Heart left ventricle (tissue), 16 donors: Measurements from ENCODE around the gene UQCC2. TPM values are rescaled to one million over a fixed set of nuclear protein-coding genes. Genes with fewer than 3 reads are reported as not detected.

Experiments used
- ATAC-seq, 4 donors: fragments of 200-7000 bp; cut with Tn5 transposase; one replicate each; pipeline ENCODE4 v1.9.1; 2020 to 2022; ENCODE audit warnings: moderate library complexity in 4 of 4, mild to moderate bottlenecking in 3 of 4, moderate number of reproducible peaks in 1 of 4
- DNase-seq, 5 donors: peaks; one replicate each; pipeline ENCODE4 v3.0.0-alpha.2; 2020
- H3K27ac ChIP-seq, 12 donors: fragments of 200-600 bp; sonication (generic) in 4 of 12; one replicate each; pipeline versions ENCODE4 v1.5.0 to v1.8.0; 2016 to 2022; ENCODE audit warnings: mild to moderate bottlenecking in 2 of 12
- H3K27me3 ChIP-seq, 9 donors: fragments of 200-600 bp; sonication (generic) in 2 of 9; one replicate each; pipeline versions ENCODE4 v1.5.1 to v1.8.0; 2016 to 2022; ENCODE audit warnings: mild to moderate bottlenecking in 3 of 9
- H3K36me3 ChIP-seq, 9 donors: fragments of 200-600 bp; sonication (generic) in 2 of 9; one replicate each; pipeline versions ENCODE4 v1.5.0 to v1.8.0; 2018 to 2022; ENCODE audit warnings: mild to moderate bottlenecking in 2 of 9
- H3K4me1 ChIP-seq, 12 donors: fragments of 200-600 bp; sonication (generic) in 4 of 12; one replicate each; pipeline versions ENCODE4 v1.5.0 to v1.8.0; 2016 to 2022; ENCODE audit warnings: mild to moderate bottlenecking in 3 of 12
- H3K4me3 ChIP-seq, 12 donors: fragments of 200-600 bp; sonication (generic) in 4 of 12; one replicate each; pipeline versions ENCODE4 v1.5.0 to v1.8.0; 2017 to 2022; ENCODE audit warnings: mild to moderate bottlenecking in 9 of 12, moderate library complexity in 4 of 12
- H3K9me3 ChIP-seq, 12 donors: fragments of 200-600 bp; sonication (generic) in 4 of 12; one replicate each; pipeline versions ENCODE4 v1.5.0 to v1.8.0; 2016 to 2022; ENCODE audit warnings: mild to moderate bottlenecking in 1 of 12
- POLR2A ChIP-seq, 2 donors: fragments of 450-650 bp; IDR thresholded peaks; one replicate each; pipeline ENCODE4 v1.6.1; 2017; ENCODE audit warnings: antibody characterized with exemption in 2 of 2, mild to moderate bottlenecking in 2 of 2, moderate library complexity in 2 of 2
- WGBS, 4 donors: extraction: QIAGEN DNeasy Blood & Tissue Kit in 2 of 4; methylation state at CpG; one replicate each; pipeline versions ENCODE4 v1.1.5 to v1.1.7; 2013 to 2018; 5-methylcytosine and 5-hydroxymethylcytosine counted together
- intact Hi-C, 10 donors: fragments of 100-400 bp; cut with DNase I; formaldehyde crosslinking; loops; one replicate each; pipeline versions ENCODE4 v1.11.1 to v1.14.2; 2022
- polyA plus RNA-seq, 2 donors: library from polyadenylated mRNA; stranded (reverse); fragments of 200-250 nt; gene quantifications; one replicate each; pipeline ENCODE4 v1.2.3, GENCODE V29; 2013
- total RNA-seq, 9 donors: library from RNA; depleted of rRNA in 2 of 9; stranded (reverse); fragments of >200 nt in 2 of 9; fragmentation: NEBNext Ultra II Directional in 3 of 9; extraction: Animal tissue kit (Norgen Biotek cat#: 25700) in 3 of 9; gene quantifications; one replicate each; pipeline versions ENCODE4 v1.1.0 to v1.2.4, GENCODE V29; 2016 to 2023
- TF ChIP-seq, protein P1 (sequence below), 12 donors: fragments of 200-600 bp; sonication (generic) in 4 of 12; IDR thresholded peaks; one replicate each; pipeline versions ENCODE4 v1.5.0 to v1.8.0; 2018 to 2022; ENCODE audit warnings: antibody characterized with exemption in 12 of 12, mild to moderate bottlenecking in 5 of 12
- donor health status: ischemic (EF 13 %, LVEDD 7.1; RV severe dilation, severe dysfunction).
- donor health status: healthy with polysubstance abuse.
- donor health status: DM: no; HTN: yes; CAD: no.
- donor health status: DM: no; HTN: no; CAD: no.
- donor health status: ischemic (EF 25% LVEDD 6.9; RV normal size, moderate dysfunction).
- donor health status: ischemic (EF 25% LVEDD 5.7; RV mildly dilated, moderate dysfunction).
- donor health status: healthy.
- donor health status: DM: yes; HTN: yes; CAD: no.
- donor health status: ischemic (EF 35%, LVEDD 5.7; RV mildly dilated, moderate dysfunction).
- donor health status: nonischemic (EF 11% LVEDD 7.7; RV severe dilation, severe dysfunction).
- donor health status: DM: yes; HTN: yes; CAD: no.
- donor health status: PGD.
- donor health status: ischemic (EF 29% LVEDD 5.4; RV normal size, mild dysfunction).
- donor health status: nonischemic (EF 23%, LVEDD 6.1; RV moderate dilation, normal function).

The UQCC2 gene
- total and polyA plus RNA-seq, 11 donors = 88.5 to 496 (median 195) TPM

DNA sequence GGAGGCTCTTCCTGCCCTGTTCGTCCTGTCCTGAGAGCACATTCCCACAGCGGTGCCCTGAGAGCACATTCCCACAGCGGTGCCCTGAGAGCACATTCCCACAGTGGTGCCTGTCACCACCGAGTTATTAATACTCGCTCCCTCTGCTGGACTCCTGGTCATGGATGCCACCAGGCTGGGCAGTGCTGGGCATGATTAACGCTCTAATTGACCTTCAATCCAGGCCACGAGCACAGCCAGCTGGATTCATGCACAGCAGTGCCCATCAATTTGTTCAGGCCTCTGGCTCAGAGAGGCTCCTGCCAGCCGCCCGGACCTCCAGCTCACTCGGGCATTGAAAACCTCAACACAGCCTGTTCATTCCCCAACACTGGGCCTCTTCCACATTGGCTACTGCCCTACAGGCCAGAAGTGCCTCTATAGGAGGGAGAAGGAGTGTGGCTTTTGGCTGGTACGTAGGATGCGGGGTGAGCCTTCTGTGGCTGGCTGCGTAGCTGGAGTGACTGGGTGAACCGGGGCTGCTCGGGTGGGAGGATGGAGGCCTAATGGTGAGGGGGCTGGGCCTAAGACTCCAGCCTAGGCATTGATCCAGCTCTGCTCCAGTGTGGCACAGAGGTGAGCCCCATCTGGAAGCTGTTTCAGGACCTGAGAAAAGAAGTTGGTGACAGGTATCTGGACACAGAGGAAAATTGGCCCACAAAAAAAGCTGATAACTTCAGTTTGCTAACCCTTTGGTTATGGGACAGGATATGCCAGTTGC, 25.9 kb upstream of the UQCC2 start:
- DNase-seq (peak; percentile 58 to 89 (median 66)), ATAC-seq (peak; percentile 81 to 92 (median 85))
- H3K27me3 ChIP-seq = peaks cover 0 to 5% (median 0%) of the 10 kb centered on the region in 9 donors
- H3K9me3 ChIP-seq = no peaks in the 10 kb centered on the region
- intact Hi-C loops = no loop called here
- 49 to 68% (median 60%) methylated on average over 15 of the region's 15 CpGs for WGBS, 4 donors
- peaks cover 0 to 40% (median 0%) of the 10 kb centered on the region in 9 donors for H3K36me3 ChIP-seq
- H3K27ac ChIP-seq = peak overlapping the region; percentile 66 to 98 (median 88)
- H3K4me3 ChIP-seq = no peak overlapping the region
- H3K4me1 ChIP-seq = peaks cover 0 to 92% (median 41%) of the 10 kb centered on the region in 12 donors
- TF ChIP-seq, protein P1, sequence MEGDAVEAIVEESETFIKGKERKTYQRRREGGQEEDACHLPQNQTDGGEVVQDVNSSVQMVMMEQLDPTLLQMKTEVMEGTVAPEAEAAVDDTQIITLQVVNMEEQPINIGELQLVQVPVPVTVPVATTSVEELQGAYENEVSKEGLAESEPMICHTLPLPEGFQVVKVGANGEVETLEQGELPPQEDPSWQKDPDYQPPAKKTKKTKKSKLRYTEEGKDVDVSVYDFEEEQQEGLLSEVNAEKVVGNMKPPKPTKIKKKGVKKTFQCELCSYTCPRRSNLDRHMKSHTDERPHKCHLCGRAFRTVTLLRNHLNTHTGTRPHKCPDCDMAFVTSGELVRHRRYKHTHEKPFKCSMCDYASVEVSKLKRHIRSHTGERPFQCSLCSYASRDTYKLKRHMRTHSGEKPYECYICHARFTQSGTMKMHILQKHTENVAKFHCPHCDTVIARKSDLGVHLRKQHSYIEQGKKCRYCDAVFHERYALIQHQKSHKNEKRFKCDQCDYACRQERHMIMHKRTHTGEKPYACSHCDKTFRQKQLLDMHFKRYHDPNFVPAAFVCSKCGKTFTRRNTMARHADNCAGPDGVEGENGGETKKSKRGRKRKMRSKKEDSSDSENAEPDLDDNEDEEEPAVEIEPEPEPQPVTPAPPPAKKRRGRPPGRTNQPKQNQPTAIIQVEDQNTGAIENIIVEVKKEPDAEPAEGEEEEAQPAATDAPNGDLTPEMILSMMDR (IDR thresholded peaks at IDR 0.05) = peak in 4 of 12 donors; percentile 14 to 23 (median 16)
- TF ChIP-seq POLR2A (IDR thresholded peaks at IDR 0.05) = peak in 1 of 2 donors; percentile 11

DNA sequence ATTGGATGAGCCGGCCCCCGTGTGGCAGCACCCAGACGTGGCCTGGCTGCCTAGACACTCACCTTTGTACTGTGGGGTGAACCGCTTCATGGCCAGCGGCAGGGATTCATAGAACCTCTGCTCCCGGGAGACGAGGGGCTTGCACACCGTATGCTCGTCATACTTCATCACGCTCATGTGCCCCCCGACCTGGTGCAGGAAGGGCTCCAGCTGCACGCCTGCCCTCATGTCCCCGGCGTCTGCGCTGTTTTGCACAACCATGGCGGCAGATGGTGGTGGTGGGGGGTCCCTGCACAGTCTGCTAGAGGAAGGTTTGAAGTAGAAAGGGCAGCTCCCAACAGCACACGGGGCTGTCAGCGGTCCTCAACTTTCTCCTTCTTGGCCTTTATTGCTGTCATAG, 23.7 kb upstream of the UQCC2 start:
- Histone ChIP-seq H3K27me3 (no peaks in the 10 kb centered on the region), H3K27ac (peak overlapping the region in 5 of 12 donors; percentile 1 to 98 (median 91)), H3K4me1 (peaks cover 0 to 97% (median 44%) of the 10 kb centered on the region in 12 donors), H3K9me3 (no peaks in the 10 kb centered on the region), H3K36me3 (peaks cover 0 to 33% (median 0%) of the 10 kb centered on the region in 9 donors), H3K4me3 (no peak overlapping the region)
- intact Hi-C loops = no loop called here
- TF ChIP-seq, protein P1 (IDR thresholded peaks at IDR 0.05) = no peak
- TF ChIP-seq POLR2A (IDR thresholded peaks at IDR 0.05) = no peak
- 81 to 89% (median 88%) methylated on average over 9 to 18 of the region's 18 CpGs for WGBS, 4 donors
- no peak for DNase-seq
- ATAC-seq = no peak

- Histone ChIP-seq H3K36me3 (peaks cover 0 to 33% (median 0%) of the 10 kb centered on the region in 9 donors), H3K27me3 (no peaks in the 10 kb centered on the region), H3K4me1 (peaks cover 0 to 94% (median 37%) of the 10 kb centered on the region in 12 donors), H3K4me3 (no peak overlapping the region), H3K27ac (peak overlapping the region in 11 of 12 donors; percentile 34 to 91 (median 82)), H3K9me3 (no peaks in the 10 kb centered on the region)
- ATAC-seq = no peak
- DNase-seq = no peak
- TF ChIP-seq, protein P1 (IDR thresholded peaks at IDR 0.05) = no peak
- no peak for TF ChIP-seq POLR2A (IDR thresholded peaks at IDR 0.05)
- intact Hi-C loops = no loop called here
- WGBS, 4 donors = 86 to 93% (median 93%) methylated on average over 8 of the region's 8 CpGs
Observed at GRCh38 chr6:33733709-33734007, 22.2 kb upstream of the UQCC2 start.

GRCh38 chr6:33732817-33733708, 21.6 kb upstream of the UQCC2 start:
- WGBS, 4 donors = 80 to 91% (median 86%) methylated on average over 9 to 13 of the region's 13 CpGs
- Histone ChIP-seq H3K4me1 (peaks cover 0 to 94% (median 36%) of the 10 kb centered on the region in 12 donors), H3K4me3 (no peak overlapping the region), H3K9me3 (no peaks in the 10 kb centered on the region), H3K27ac (peak overlapping the region; percentile 42 to 91 (median 82)), H3K27me3 (no peaks in the 10 kb centered on the region), H3K36me3 (peaks cover 0 to 33% (median 0%) of the 10 kb centered on the region in 9 donors)
- intact Hi-C loops = no loop called here
- no peak for TF ChIP-seq POLR2A (IDR thresholded peaks at IDR 0.05)
- TF ChIP-seq, protein P1 (IDR thresholded peaks at IDR 0.05) = no peak
- no peak for ATAC-seq
- DNase-seq = no peak
